Brain microvascular endothelial cell (primary cell): Measurements from ENCODE around the gene ZNF674.
"Not testable (repeated sequence)": the region's sequence is repeated elsewhere in the genome, so short reads cannot be mapped to it uniquely, and the experiment has no call there.

ENCODE experiments used
- DNase-seq: peaks from one replicate; pipeline ENCODE4 v3.0.0-alpha.2; 2020
- H3K27ac ChIP-seq: fragments of 250-450 bp; sonication (Bioruptor Pico); 2 replicates; pipeline ENCODE4 v1.5.1; 2020; ENCODE audit warnings: mild to moderate bottlenecking, moderate library complexity
- H3K27me3 ChIP-seq: fragments of 250-450 bp; sonication (Bioruptor Pico); replicated peaks from 2 replicates; pipeline ENCODE4 v1.5.1; 2020; ENCODE audit warnings: mild to moderate bottlenecking
- H3K36me3 ChIP-seq: fragments of 250-450 bp; sonication (Bioruptor Pico); replicated peaks from 2 replicates; pipeline ENCODE4 v1.5.1; 2020; ENCODE audit warnings: mild to moderate bottlenecking
- H3K4me3 ChIP-seq: 2 replicates; pipeline ENCODE4 v1.5.1; 2011; ENCODE audit warnings: low read depth, mild to moderate bottlenecking, control low read depth, low read length, moderate library complexity
- in situ Hi-C: cut with HindIII; loops from 2 replicates; pipeline ENCODE4 v1.10.0; 2017; ENCODE audit warnings: low sequenced_read_pairs, low pct_ligation_motif_present
- TF ChIP-seq, protein P1 (sequence below): IDR thresholded peaks from 2 replicates; pipeline ENCODE4 v1.5.1; 2011; ENCODE audit warnings: low read depth, mild to moderate bottlenecking, moderate library complexity, low read length, control low read depth, inconsistent platforms; ENCODE audit errors: missing control alignments

ZNF674 gene

DNA sequence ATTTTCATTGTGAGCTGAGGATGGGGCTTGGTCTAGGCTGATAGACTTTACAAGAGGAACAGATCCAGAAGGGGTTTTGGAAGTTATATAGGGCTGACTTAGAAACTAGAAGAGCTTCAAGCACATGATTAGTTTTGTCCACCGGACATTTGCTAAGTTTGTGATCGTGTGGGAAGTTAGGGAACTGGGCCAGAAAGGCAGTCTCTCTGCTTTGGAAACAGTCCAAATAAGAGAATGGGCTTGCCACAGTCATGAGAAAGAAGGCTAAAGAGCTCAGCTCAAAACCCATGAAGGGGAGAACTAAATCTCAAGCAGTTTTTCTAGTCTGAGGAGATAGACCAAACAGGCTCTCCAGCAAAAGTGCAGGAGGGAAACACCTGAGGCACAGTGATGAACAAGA, 67.8 kb downstream of the ZNF674 start:
- TF ChIP-seq, protein P1, sequence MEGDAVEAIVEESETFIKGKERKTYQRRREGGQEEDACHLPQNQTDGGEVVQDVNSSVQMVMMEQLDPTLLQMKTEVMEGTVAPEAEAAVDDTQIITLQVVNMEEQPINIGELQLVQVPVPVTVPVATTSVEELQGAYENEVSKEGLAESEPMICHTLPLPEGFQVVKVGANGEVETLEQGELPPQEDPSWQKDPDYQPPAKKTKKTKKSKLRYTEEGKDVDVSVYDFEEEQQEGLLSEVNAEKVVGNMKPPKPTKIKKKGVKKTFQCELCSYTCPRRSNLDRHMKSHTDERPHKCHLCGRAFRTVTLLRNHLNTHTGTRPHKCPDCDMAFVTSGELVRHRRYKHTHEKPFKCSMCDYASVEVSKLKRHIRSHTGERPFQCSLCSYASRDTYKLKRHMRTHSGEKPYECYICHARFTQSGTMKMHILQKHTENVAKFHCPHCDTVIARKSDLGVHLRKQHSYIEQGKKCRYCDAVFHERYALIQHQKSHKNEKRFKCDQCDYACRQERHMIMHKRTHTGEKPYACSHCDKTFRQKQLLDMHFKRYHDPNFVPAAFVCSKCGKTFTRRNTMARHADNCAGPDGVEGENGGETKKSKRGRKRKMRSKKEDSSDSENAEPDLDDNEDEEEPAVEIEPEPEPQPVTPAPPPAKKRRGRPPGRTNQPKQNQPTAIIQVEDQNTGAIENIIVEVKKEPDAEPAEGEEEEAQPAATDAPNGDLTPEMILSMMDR = no peak
- no peak overlapping the region for H3K27ac ChIP-seq
- in situ Hi-C loops = no loop called here
- H3K4me3 ChIP-seq = no peak overlapping the region
- no peaks in the 10 kb centered on the region for H3K27me3 ChIP-seq
- DNase-seq = no peak
- peaks cover 4% of the 10 kb centered on the region for H3K36me3 ChIP-seq

DNA sequence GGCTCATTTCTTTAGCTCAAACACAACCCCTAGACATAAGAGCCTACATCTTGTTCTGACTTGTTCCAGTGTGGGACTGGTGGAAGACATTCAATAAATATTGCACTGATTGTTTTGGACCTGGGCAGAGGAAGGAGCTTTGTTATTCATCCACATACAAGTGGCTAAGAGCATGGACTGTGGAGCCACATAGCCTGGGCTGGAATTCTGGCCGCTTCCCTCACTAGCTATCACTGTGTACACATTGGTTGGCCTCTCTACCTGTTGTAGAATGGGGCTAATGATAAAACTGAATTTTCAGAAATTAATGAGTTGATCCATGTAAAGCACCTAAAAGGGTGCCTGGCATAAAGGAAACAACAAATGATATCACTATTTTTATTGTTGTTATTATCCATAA, 80.0 kb downstream of the ZNF674 start:
- TF ChIP-seq, protein P1 = no peak
- in situ Hi-C loops = no loop called here

DNA sequence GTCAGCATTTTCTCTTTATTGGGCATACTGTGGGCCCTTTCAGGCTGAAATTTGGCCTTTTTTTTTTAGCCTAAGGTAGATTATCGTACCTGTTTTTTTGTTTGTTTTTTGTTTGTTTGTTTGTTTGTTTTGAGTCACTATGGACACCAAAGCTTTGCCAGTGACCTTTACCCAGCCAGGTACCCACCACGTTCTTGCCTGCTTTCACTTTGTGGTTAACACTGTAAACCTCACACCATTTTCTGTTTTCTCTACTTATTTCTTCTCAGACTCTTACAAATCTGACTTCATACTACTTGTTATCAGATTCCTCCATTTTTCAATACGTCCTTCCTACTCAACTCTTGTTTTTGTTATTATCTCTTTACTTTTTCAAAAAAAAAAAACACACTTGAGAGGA, 81.5 kb downstream of the ZNF674 start:
- TF ChIP-seq, protein P1 = no peak
- Histone ChIP-seq H3K27ac (no peak overlapping the region), H3K27me3 (no peaks in the 10 kb centered on the region), H3K36me3 (peaks cover 5% of the 10 kb centered on the region), H3K4me3 (no peak overlapping the region)
- DNase-seq = no peak
- in situ Hi-C loops = no loop called here

More for the DNA sequence above, 80.0 kb downstream of the ZNF674 start:
- H3K36me3 ChIP-seq = peaks cover 5% of the 10 kb centered on the region
- DNase-seq = no peak
- H3K4me3 ChIP-seq = no peak overlapping the region
- H3K27me3 ChIP-seq = no peaks in the 10 kb centered on the region
- no peak overlapping the region for H3K27ac ChIP-seq

DNA sequence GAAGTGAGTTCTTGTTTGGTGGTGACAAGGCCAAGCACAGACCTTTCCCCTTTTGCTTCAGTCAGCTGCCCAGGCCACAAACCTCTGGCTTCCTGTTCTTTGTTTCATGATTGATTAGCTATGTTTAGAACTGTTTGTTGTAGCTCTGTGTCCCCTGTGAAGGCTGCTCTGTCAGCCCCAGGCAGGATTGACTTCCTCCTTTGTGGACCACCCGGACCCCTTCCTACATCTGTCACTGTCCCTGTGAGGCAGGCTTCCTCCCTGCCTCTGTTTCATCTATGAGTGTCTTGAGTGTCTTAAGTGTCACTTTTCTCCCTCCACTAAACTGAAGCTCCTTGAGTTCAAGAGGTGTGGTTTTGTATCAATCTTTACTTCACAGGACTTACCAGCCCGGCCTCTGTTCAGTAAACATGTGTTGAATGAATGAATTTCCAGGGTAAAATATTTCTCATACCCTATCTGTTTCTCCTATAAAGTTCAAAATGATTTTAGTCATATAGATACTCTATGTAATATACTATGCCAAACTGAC, 83.5 kb downstream of the ZNF674 start:
- no peak for DNase-seq
- TF ChIP-seq, protein P1 = no peak
- Histone ChIP-seq H3K27me3 (no peaks in the 10 kb centered on the region), H3K36me3 (peaks cover 8% of the 10 kb centered on the region), H3K4me3 (no peak overlapping the region), H3K27ac (no peak overlapping the region)
- in situ Hi-C loops = no loop called here

DNA sequence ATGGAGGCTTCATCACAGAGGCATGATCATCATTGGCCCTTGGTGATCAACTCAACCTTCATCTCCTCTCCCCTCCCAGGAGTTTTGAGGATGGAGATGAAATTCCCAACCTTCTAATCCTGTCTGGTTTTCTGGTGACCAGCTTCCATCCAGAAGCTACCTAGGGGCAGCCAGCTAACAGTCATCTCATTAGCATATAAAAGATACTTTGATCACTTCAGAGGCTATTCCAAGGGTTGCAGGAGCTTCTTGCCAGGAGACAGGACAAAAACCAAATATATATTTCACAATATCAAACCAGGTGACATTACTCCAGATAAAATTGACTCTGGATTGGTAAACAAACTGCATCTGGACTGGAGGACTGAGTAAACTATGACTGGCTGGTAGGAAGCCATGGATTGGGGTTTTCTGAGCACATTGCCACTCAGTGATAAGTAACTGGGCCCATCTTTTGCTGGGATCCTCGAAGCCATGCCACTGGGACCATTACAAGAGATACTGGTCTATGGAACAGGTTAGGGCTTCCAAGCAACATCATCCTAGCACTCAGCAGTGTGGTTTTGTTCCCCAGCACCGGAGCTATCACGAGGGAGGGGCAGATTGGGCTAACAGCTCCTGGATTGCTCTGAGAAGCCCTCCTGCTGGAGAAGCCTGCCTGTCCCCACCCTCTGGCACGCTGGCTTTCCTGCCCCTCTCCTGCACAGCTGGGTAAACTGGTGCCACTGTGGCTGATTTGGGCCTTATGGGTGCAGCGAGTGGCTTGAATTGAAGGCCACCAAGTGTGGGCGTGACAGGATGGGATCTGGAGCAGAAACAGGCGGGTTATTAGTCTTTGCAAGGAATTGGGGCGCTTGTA, 84.2 kb downstream of the ZNF674 start:
- H3K27ac ChIP-seq, DNase-seq, H3K4me3 ChIP-seq, in situ Hi-C loops, H3K27me3 ChIP-seq: not testable (repeated sequence)
- peaks cover 12% of the 10 kb centered on the region for H3K36me3 ChIP-seq

DNA sequence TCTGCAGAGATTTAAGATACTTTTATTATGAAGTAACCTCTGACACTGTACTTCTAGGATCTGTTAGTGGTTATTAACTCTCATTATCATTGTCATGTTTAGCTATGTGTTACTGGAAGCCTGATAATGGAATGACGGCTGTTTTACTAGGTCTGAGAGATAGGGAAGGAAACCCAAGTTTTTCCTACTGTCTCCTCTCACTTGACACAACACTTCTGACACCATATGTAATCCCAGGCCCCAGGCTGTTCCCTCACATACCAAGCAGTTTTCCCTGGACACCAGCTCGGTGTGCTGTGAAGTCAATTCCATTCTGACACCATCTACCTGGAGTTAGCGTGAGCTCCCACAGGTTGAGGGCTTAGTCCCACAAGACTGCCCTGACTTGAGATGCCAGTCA, 85.6 kb downstream of the ZNF674 start:
- DNase-seq = no peak
- H3K27me3 ChIP-seq = no peaks in the 10 kb centered on the region
- TF ChIP-seq, protein P1 = no peak
- peaks cover 12% of the 10 kb centered on the region for H3K36me3 ChIP-seq
- H3K27ac ChIP-seq = no peak overlapping the region
- H3K4me3 ChIP-seq = no peak overlapping the region
- in situ Hi-C loops = no loop called here
